MM.1S (cell line): ENCODE data around the gene CEMIP2.

Experiments
- DNase-seq: peaks from one replicate; pipeline ENCODE4 v3.0.0-alpha.2; 2015
- H2AFZ ChIP-seq: fragments of 300-600 bp; sonication (generic); 2 replicates; pipeline ENCODE4 v1.6.0; 2016; ENCODE audit warnings: antibody characterized with exemption, low read length
- H3F3A ChIP-seq: fragments of 300-600 bp; sonication (generic); 2 replicates; pipeline ENCODE4 v1.6.1; 2016; ENCODE audit warnings: mild to moderate bottlenecking, antibody characterized with exemption, low read length, moderate library complexity, mixed read lengths; ENCODE audit not compliant: insufficient read depth
- H3K27ac ChIP-seq: fragments of 300-600 bp; sonication (generic); 2 replicates; pipeline ENCODE4 v1.5.1; 2016; ENCODE audit warnings: mild to moderate bottlenecking, low read length
- H3K27me3 ChIP-seq: fragments of 300-600 bp; sonication (generic); replicated peaks from 2 replicates; pipeline ENCODE4 v1.6.0; 2016; ENCODE audit warnings: low read length; ENCODE audit not compliant: insufficient read depth
- H3K36me3 ChIP-seq: fragments of 300-600 bp; sonication (generic); replicated peaks from 2 replicates; pipeline ENCODE4 v1.6.1; 2016; ENCODE audit warnings: mild to moderate bottlenecking, low read length, mixed read lengths; ENCODE audit not compliant: insufficient read depth
- H3K4me1 ChIP-seq: fragments of 300-600 bp; sonication (generic); 2 replicates; pipeline ENCODE4 v1.6.1; 2016; ENCODE audit warnings: low read length, mixed read lengths
- H3K4me2 ChIP-seq: fragments of 300-600 bp; sonication (generic); 2 replicates; pipeline ENCODE4 v1.6.0; 2016; ENCODE audit warnings: low read depth, low read length
- H3K4me3 ChIP-seq: fragments of 300-600 bp; sonication (generic); 2 replicates; pipeline ENCODE4 v1.5.1; 2016; ENCODE audit warnings: low read length, mixed read lengths
- H3K79me2 ChIP-seq: fragments of 300-600 bp; sonication (generic); 2 replicates; pipeline ENCODE4 v1.6.1; 2016; ENCODE audit warnings: mixed run types, low read length, mixed read lengths
- H3K9ac ChIP-seq: fragments of 300-600 bp; sonication (generic); 2 replicates; pipeline ENCODE4 v1.6.1; 2016; ENCODE audit warnings: low read length, mixed read lengths
- H3K9me2 ChIP-seq: fragments of 300-600 bp; sonication (generic); replicated peaks from 2 replicates; pipeline ENCODE4 v1.6.1; 2016; ENCODE audit warnings: mild to moderate bottlenecking, low read length, mixed read lengths; ENCODE audit not compliant: insufficient read depth
- H3K9me3 ChIP-seq: fragments of 300-600 bp; sonication (generic); replicated peaks from 2 replicates; pipeline ENCODE4 v1.6.1; 2016; ENCODE audit warnings: mild to moderate bottlenecking, low read length, mixed read lengths; ENCODE audit not compliant: insufficient read depth
- H4K20me1 ChIP-seq: fragments of 300-600 bp; sonication (generic); 2 replicates; pipeline ENCODE4 v1.6.1; 2016; ENCODE audit warnings: mild to moderate bottlenecking, low read length, moderate library complexity, mixed read lengths; ENCODE audit not compliant: insufficient read depth
- EZH2 ChIP-seq: fragments of 300-600 bp; sonication (generic); optimal IDR thresholded peaks from 2 replicates; pipeline ENCODE3; 2017; ENCODE audit warnings: low read depth, mild to moderate bottlenecking, antibody characterized with exemption, low read length, mixed read lengths
- EZH2phosphoT487 ChIP-seq: fragments of 300-600 bp; sonication (generic); IDR thresholded peaks from 2 replicates; pipeline ENCODE4 v1.6.1; 2018; ENCODE audit warnings: antibody characterized with exemption, low read length
- TF ChIP-seq, protein P1 (sequence below): fragments of 300-600 bp; sonication (generic); IDR thresholded peaks from 2 replicates; pipeline ENCODE4 v1.5.1; 2016; ENCODE audit warnings: antibody characterized with exemption, low read length, mixed read lengths

The CEMIP2 gene

DNA sequence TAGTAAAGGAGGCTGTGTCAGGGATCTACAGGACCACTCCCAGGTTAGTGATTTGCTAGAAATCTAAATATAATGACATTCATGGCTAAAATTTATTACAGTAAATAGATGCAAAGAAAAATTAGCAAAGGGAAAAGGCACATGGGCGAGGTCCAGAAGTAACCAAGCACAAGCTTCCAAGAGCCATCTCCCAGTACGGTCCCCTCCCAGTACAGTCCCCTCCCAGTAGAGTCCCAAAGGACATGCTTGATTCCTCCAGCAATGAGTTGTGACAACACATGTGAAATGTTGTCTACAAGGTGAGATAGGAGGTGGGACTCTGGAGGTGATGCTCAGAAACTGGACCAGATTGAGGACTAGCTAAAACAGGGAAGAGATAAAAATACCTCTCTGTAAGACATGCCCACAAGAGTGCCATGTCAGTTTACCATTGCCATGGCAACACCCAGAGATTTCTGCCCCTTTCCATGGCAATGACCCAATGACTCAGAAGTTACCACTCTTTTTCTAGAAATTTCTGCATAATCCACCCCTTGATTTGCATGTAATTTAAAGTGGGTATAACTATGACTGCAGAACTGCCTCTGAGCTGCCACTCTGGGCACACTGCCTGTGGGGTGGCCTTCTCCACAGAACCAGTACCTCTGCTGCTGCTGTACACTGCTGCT, 27.9 kb upstream of the CEMIP2 start:
- Histone ChIP-seq H3K27me3 (no peaks in the 10 kb centered on the region), H3K4me1 (no peaks in the 10 kb centered on the region), H3K36me3 (no peaks in the 10 kb centered on the region), H3K9me2 (no peaks in the 10 kb centered on the region), H3K4me2 (no peak overlapping the region), H3K79me2 (no peaks in the 10 kb centered on the region), H3K4me3 (no peak overlapping the region), H3K27ac (no peak overlapping the region), H3K9ac (no peak overlapping the region), H4K20me1 (no peaks in the 10 kb centered on the region), H3K9me3 (no peaks in the 10 kb centered on the region), H3F3A (no peaks in the 10 kb centered on the region; the same call in 1 of the 2 replicates), H2AFZ (no peak overlapping the region)
- TF ChIP-seq EZH2phosphoT487: no peak
- no peak for DNase-seq

DNA sequence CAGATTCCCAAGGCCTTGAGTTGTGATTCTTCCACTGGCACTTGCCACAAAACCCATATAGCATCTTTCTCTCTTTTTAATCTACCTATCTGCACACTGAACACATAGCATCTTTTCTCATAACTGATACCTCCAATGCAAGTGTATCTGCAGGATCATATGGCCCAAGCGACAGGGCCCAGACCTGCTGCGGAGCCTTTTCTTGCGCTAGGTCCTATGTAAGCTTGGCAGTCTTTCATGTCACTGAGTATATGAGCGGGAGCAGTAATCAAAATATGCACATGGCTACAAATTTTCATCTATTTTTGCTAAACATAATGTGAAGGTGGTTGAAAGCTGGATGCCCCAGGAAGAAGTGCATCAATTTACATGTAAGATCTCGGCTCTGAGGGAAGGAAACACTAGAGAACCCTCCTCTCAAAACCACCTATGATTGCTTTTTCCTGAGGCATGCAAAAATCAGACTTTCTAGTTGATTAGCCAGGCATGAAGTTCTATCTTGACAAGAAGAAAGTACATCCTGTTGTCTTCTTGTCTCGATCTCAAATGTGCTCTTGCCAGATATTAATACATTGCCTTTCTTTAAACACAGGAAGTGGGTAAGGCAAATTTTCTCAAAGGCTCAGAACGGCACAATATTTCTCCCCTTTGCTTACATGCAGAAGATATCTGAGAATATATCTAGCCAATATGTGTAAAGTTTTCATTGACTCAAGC, 26.9 kb upstream of the CEMIP2 start:
- H3K27ac ChIP-seq: peak overlapping the region; percentile 9; the same call in 1 of the 2 replicates

DNA sequence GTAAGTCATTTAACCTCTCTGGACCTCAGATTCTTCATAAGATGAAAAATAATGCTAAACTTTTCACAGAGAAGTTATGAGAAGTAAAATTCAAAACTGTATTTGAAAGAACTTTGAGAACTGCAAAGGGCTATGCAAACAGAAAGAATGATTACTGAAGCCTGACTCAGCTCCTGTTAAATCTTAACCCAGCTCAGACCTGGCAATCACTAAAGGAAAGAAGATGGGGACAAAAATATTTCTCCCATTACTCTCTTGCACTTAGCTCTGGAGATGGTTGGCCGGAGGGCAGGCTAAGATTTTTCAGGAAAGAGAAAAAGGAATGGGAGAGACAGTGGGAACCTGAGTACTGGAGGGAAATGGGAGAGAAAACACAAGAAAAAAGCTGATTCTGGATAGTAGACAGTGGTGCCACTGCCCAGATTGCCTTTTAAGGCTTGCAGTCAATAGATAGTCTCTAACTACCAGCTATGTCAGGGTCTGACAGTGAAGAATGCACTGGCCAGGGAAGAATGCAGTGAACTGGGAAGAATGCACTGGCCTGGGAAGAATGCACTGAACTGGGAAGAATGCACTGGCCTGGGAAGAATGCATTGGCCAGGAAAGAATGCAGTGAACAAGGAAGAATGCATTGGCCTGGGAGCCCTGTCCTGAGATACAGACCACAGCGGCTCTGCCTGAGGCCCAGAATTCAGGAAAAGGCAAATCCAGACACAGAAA, 25.2 kb upstream of the CEMIP2 start:
- Histone ChIP-seq H2AFZ (no peak overlapping the region), H3K4me1 (no peaks in the 10 kb centered on the region), H3K36me3 (no peaks in the 10 kb centered on the region), H3K4me2 (no peak overlapping the region), H3K79me2 (no peaks in the 10 kb centered on the region), H3K9ac (no peak overlapping the region), H3K27ac (no peak overlapping the region), H3K9me2 (no peaks in the 10 kb centered on the region), H3K27me3 (no peaks in the 10 kb centered on the region), H3K9me3 (no peaks in the 10 kb centered on the region), H4K20me1 (no peaks in the 10 kb centered on the region), H3K4me3 (no peak overlapping the region), H3F3A (no peaks in the 10 kb centered on the region; the same call in 1 of the 2 replicates)
- no peak for DNase-seq
- no peak for TF ChIP-seq EZH2phosphoT487
- TF ChIP-seq, protein P1, sequence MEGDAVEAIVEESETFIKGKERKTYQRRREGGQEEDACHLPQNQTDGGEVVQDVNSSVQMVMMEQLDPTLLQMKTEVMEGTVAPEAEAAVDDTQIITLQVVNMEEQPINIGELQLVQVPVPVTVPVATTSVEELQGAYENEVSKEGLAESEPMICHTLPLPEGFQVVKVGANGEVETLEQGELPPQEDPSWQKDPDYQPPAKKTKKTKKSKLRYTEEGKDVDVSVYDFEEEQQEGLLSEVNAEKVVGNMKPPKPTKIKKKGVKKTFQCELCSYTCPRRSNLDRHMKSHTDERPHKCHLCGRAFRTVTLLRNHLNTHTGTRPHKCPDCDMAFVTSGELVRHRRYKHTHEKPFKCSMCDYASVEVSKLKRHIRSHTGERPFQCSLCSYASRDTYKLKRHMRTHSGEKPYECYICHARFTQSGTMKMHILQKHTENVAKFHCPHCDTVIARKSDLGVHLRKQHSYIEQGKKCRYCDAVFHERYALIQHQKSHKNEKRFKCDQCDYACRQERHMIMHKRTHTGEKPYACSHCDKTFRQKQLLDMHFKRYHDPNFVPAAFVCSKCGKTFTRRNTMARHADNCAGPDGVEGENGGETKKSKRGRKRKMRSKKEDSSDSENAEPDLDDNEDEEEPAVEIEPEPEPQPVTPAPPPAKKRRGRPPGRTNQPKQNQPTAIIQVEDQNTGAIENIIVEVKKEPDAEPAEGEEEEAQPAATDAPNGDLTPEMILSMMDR: no peak
- no peak for TF ChIP-seq EZH2

More for the DNA sequence above, 26.9 kb upstream of the CEMIP2 start:
- Histone ChIP-seq H2AFZ (peak overlapping the region; percentile 60; the same call in 1 of the 2 replicates), H3K4me3 (no peak overlapping the region), H3K9me2 (no peaks in the 10 kb centered on the region), H4K20me1 (no peaks in the 10 kb centered on the region), H3K4me2 (peak overlapping the region; percentile 37), H3K36me3 (no peaks in the 10 kb centered on the region), H3K9ac (no peak overlapping the region), H3K4me1 (no peaks in the 10 kb centered on the region), H3F3A (no peaks in the 10 kb centered on the region; the same call in 1 of the 2 replicates), H3K9me3 (no peaks in the 10 kb centered on the region), H3K27me3 (no peaks in the 10 kb centered on the region), H3K79me2 (no peaks in the 10 kb centered on the region)
- peak; percentile 63 for DNase-seq
- TF ChIP-seq EZH2 (no peak), EZH2phosphoT487 (no peak)
- TF ChIP-seq, protein P1: no peak
